Activated naive CD8-positive, alpha-beta T cell treated with anti-CD3 and anti-CD28 coated beads, Interleukin-2, amount 10 ng/mL, durations not matched to agents 7 days and 5 days (primary cell): ENCODE measurements around the gene SKA3. TPM values are rescaled to one million over a fixed set of nuclear protein-coding genes. Genes with fewer than 3 reads are reported as not detected.
"Not testable (repeated sequence)": the region's sequence is repeated elsewhere in the genome, so short reads cannot be mapped to it uniquely, and the experiment has no call there.

Source experiments
- ATAC-seq: fragments of 150-1000 bp; cut with Tn5 transposase; one replicate; pipeline ENCODE4 v1.10.0; 2021; ENCODE audit warnings: low read depth, moderate library complexity
- POLR2A ChIA-PET: fragments of 350-600 bp; sonication (Branson Sonifier 250); formaldehyde crosslinking; loops from one replicate; lab custom pipeline; 2021; ENCODE audit warnings: antibody characterized with exemption; lab: Charles Lee
- DNase-seq: peaks from one replicate; pipeline ENCODE4 v3.0.0; 2021
- H3K27ac Mint-ChIP-seq: one replicate; pipeline ENCODE4 v1.8.0; 2022; ENCODE audit warnings: mild to moderate bottlenecking, mixed read lengths
- H3K27me3 Mint-ChIP-seq: one replicate; pipeline ENCODE4 v1.8.0; 2022; ENCODE audit warnings: mild to moderate bottlenecking, moderate library complexity, mixed read lengths
- H3K36me3 Mint-ChIP-seq: one replicate; pipeline ENCODE4 v1.8.0; 2021; ENCODE audit warnings: mild to moderate bottlenecking, mixed read lengths
- H3K4me1 Mint-ChIP-seq: one replicate; pipeline ENCODE4 v1.8.0; 2021; ENCODE audit warnings: mixed read lengths
- H3K4me3 Mint-ChIP-seq: one replicate; pipeline ENCODE4 v1.8.0; 2022; ENCODE audit warnings: mild to moderate bottlenecking, moderate library complexity, mixed read lengths
- H3K9me3 Mint-ChIP-seq: one replicate; pipeline ENCODE4 v1.8.0; 2021; ENCODE audit warnings: mixed read lengths
- total RNA-seq, 2 experiments: library from RNA; stranded (reverse); gene quantifications; one replicate each; pipeline ENCODE4 v1.2.3, GENCODE V29; 2021

The SKA3 gene
- 10 to 100 TPM; 26.1 to 30.9 TPM for total RNA-seq

GRCh38 chr13:21176215-21176981 is at the start of gene SKA3, which contains the start of gene MRPL57:
SKA3 (minus strand) TSS chr13:21176552; CDS start chr13:21176477, 75 bp downstream.
MRPL57 (plus strand) TSS chr13:21176658; CDS start chr13:21176917, 259 bp downstream.
- Mint-ChIP-seq H3K9me3 (no peaks in the 10 kb centered on the region), H3K36me3 (peaks cover 8% of the 10 kb centered on the region), H3K4me3 (peak within 1 kb of the TSS; percentile 92), H3K27me3 (no peaks in the 10 kb centered on the region), H3K27ac (peak within 1 kb of the TSS; percentile 96), H3K4me1 (peaks cover 22% of the 10 kb centered on the region)
- POLR2A ChIA-PET = interaction anchor here (0.5 to 2.9 kb wide), 24 partner anchors 10 to 1314 kb away, joined by 3 to 36 read pairs (median 4); partner anchors contain the start of genes LATS2, MICU2 and ZDHHC20
- ATAC-seq = peak; percentile 97
- peak; percentile 98 for DNase-seq

- no peak overlapping the region for H3K27ac Mint-ChIP-seq
- no peaks in the 10 kb centered on the region for H3K4me1 Mint-ChIP-seq
- H3K9me3 Mint-ChIP-seq = peaks cover 13% of the 10 kb centered on the region
- POLR2A ChIA-PET = no interaction called here
- no peak overlapping the region for H3K4me3 Mint-ChIP-seq
- peaks cover 9% of the 10 kb centered on the region for H3K36me3 Mint-ChIP-seq
- DNase-seq = no peak
- no peak for ATAC-seq
- H3K27me3 Mint-ChIP-seq = peaks cover 36% of the 10 kb centered on the region
Observed at GRCh38 chr13:21225082-21225481, 48.7 kb upstream of the SKA3 start.

GRCh38 chr13:21221268-21221667 is 44.9 kb upstream of the SKA3 start:
- Mint-ChIP-seq H3K36me3 (peaks cover 9% of the 10 kb centered on the region), H3K9me3 (peaks cover 13% of the 10 kb centered on the region), H3K4me1 (peaks cover 19% of the 10 kb centered on the region), H3K27ac (no peak overlapping the region), H3K4me3 (no peak overlapping the region), H3K27me3 (peaks cover 34% of the 10 kb centered on the region)
- DNase-seq (no peak), ATAC-seq (no peak)
- POLR2A ChIA-PET = no interaction called here

- Mint-ChIP-seq H3K4me3 (peak overlapping the region; percentile 53), H3K27me3 (peaks cover 45% of the 10 kb centered on the region), H3K9me3 (peaks cover 15% of the 10 kb centered on the region), H3K4me1 (peaks cover 19% of the 10 kb centered on the region)
- not testable (repeated sequence) for H3K36me3 Mint-ChIP-seq, H3K27ac Mint-ChIP-seq, ATAC-seq, DNase-seq
- POLR2A ChIA-PET = interaction anchor here (1.3 to 3.7 kb wide), 2 partner anchors 43 to 384 kb away, joined by 3 to 36 read pairs; partner anchors contain the start of genes MICU2, MRPL57 and SKA3
Observed at GRCh38 chr13:21219716-21220115, 43.4 kb upstream of the SKA3 start.

DNA sequence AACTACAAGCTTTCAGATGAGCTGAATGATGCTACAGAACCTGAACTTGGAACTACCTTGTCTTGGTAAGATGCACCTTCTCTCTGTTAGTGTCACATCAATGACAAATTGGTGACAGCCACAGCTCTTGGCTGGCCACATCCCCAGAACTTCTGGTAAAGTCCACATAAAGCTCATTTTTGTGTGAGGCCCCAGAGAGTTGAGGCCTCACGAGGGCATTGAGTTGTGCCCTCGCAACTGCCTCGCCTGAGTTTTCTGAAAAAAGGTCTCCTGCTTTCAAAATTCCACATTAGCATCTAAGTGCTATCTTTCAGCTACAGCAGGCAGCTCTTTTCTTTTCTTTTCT is 42.7 kb upstream of the SKA3 start:
- H3K27me3 Mint-ChIP-seq = peaks cover 45% of the 10 kb centered on the region
- H3K9me3 Mint-ChIP-seq = peaks cover 15% of the 10 kb centered on the region
- peaks cover 9% of the 10 kb centered on the region for H3K36me3 Mint-ChIP-seq
- peak overlapping the region; percentile 84 for H3K27ac Mint-ChIP-seq
- no peak for ATAC-seq
- POLR2A ChIA-PET = interaction anchor here (0.6 to 3.7 kb wide), 7 partner anchors 11 to 411 kb away, joined by 3 to 36 read pairs (median 4); partner anchors contain the start of genes MICU2, MRPL57 and SKA3
- H3K4me3 Mint-ChIP-seq = peak overlapping the region; percentile 53
- peak; percentile 38 for DNase-seq
- peaks cover 19% of the 10 kb centered on the region for H3K4me1 Mint-ChIP-seq

- Mint-ChIP-seq H3K27me3 (peaks cover 48% of the 10 kb centered on the region), H3K4me1 (peaks cover 19% of the 10 kb centered on the region), H3K4me3 (peak overlapping the region; percentile 53), H3K36me3 (peaks cover 9% of the 10 kb centered on the region), H3K27ac (peak overlapping the region; percentile 84), H3K9me3 (peaks cover 15% of the 10 kb centered on the region)
- POLR2A ChIA-PET = interaction anchor here (0.6 to 3.7 kb wide), 8 partner anchors 12 to 651 kb away, joined by 3 to 36 read pairs (median 4); partner anchors contain the start of genes MICU2, MRPL57 and SKA3
- ATAC-seq = peak; percentile 85
- DNase-seq = no peak
Observed at GRCh38 chr13:21218351-21219035, 42.1 kb upstream of the SKA3 start.

DNA sequence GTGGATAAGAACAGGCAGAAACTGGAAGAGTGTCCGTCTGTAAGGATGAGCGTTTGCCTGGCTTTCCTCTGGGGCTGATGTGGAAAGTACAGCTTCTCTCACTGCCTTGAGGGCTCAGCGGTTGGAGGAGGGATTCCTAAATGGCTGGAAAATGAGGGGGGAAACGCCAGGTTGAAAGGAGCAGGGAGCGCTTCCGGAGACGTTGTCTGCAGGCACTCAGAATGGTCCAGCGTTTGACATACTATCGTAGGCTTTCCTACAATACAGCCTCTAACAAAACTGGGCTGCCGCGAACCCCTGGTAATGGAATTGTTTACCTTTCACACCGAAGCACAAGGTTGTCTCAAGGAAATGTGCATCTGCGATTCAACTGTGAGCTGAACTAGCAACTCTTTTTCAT is 40.0 kb upstream of the SKA3 start:
- ATAC-seq (no peak), DNase-seq (no peak)
- Mint-ChIP-seq H3K36me3 (peaks cover 3% of the 10 kb centered on the region), H3K27ac (no peak overlapping the region), H3K4me3 (no peak overlapping the region), H3K4me1 (peaks cover 19% of the 10 kb centered on the region), H3K9me3 (peaks cover 15% of the 10 kb centered on the region), H3K27me3 (peaks cover 55% of the 10 kb centered on the region)
- POLR2A ChIA-PET = no interaction called here

DNA sequence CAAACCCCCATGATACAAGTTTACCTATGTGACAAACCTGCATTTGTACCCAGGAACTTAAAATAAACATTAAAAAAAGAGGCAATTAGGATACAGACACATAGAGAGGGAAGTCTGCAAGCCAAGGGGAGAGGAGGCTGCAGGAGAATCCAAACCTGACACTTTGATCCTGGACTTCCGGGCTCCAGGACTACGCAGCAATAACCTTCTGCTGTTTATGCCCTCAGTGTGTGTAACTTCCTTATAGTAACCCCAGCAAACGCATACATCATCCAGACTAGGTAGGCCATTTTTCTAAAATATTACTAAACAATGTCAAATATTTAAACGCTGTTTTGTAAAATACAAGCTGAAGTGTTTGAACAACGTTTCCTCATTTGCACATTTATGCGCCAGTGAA is 39.1 kb upstream of the SKA3 start:
- ATAC-seq, H3K27ac Mint-ChIP-seq, DNase-seq, H3K4me3 Mint-ChIP-seq, POLR2A ChIA-PET, H3K36me3 Mint-ChIP-seq: not testable (repeated sequence)
- H3K9me3 Mint-ChIP-seq = peaks cover 13% of the 10 kb centered on the region
- H3K4me1 Mint-ChIP-seq = peaks cover 19% of the 10 kb centered on the region
- peaks cover 51% of the 10 kb centered on the region for H3K27me3 Mint-ChIP-seq

DNA sequence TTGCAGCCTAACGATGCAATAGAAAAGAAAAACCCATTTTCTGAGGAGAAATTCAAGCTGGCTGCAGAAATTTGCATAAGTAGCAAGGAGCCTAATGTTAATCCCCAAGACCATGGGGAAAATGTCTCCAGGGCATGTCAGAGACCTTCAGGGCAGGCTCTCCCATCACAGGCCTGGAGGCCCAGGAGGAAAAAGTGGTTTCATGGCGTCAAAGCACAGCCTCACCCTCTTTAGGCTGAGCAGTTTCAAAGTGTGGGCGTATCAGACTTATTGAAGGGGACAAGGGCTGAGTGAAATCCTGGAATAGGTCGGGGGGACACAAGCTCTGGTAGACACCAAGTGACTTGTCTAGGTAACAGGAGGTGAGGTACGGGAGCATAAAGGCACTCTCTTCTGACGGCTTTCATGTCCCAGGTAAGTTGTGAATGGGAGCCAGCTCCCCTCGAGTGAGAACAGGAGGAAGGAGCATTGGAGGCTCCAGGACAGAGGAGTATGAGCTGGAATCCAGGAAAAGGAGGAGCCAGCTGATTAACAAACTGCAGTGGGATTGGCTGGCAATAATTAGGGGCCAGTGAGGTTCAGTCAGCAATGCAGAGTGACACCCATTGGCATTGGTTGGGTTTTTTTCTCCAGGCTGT is 35.9 kb upstream of the SKA3 start:
- Mint-ChIP-seq H3K9me3 (peaks cover 12% of the 10 kb centered on the region), H3K4me3 (no peak overlapping the region), H3K27ac (no peak overlapping the region), H3K27me3 (peaks cover 55% of the 10 kb centered on the region), H3K36me3 (no peaks in the 10 kb centered on the region), H3K4me1 (no peaks in the 10 kb centered on the region)
- POLR2A ChIA-PET = no interaction called here
- DNase-seq (no peak), ATAC-seq (no peak)

DNA sequence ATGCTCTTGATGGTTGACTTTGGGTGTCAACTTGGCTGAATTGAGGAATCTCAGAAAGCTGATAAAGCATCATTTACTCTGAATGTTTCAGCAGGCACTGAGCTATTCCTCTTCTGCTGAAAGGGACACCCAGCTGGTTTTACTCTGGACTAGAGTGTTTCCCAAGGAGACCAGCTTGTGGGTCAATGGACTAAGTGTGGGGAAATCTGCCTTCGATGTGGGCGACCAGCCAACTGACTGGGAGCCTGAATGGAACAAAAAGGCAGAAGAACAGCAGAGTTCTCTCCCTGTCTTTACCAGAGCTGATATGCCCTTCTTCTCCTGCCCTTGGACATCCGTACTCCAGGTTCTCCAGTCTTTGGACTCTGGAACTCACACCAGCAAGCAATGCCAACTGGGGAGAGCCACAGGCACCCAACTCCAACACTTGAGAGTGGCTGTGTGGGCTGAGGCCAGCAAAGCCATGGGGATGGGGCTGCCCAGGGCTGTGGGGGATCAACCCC is 32.4 kb upstream of the SKA3 start:
- ATAC-seq (no peak), DNase-seq (no peak)
- Mint-ChIP-seq H3K9me3 (peaks cover 11% of the 10 kb centered on the region), H3K4me3 (no peak overlapping the region), H3K27me3 (peaks cover 28% of the 10 kb centered on the region), H3K4me1 (no peaks in the 10 kb centered on the region), H3K27ac (no peak overlapping the region), H3K36me3 (no peaks in the 10 kb centered on the region)
- POLR2A ChIA-PET = no interaction called here

GRCh38 chr13:21202767-21203531 is 26.6 kb upstream of the SKA3 start:
- H3K36me3 Mint-ChIP-seq = peaks cover 7% of the 10 kb centered on the region
- no peak overlapping the region for H3K4me3 Mint-ChIP-seq
- DNase-seq (no peak), ATAC-seq (no peak)
- H3K27me3 Mint-ChIP-seq = peaks cover 8% of the 10 kb centered on the region
- H3K27ac Mint-ChIP-seq = no peak overlapping the region
- POLR2A ChIA-PET = no interaction called here
- H3K4me1 Mint-ChIP-seq = no peaks in the 10 kb centered on the region
- peaks cover 12% of the 10 kb centered on the region for H3K9me3 Mint-ChIP-seq

DNA sequence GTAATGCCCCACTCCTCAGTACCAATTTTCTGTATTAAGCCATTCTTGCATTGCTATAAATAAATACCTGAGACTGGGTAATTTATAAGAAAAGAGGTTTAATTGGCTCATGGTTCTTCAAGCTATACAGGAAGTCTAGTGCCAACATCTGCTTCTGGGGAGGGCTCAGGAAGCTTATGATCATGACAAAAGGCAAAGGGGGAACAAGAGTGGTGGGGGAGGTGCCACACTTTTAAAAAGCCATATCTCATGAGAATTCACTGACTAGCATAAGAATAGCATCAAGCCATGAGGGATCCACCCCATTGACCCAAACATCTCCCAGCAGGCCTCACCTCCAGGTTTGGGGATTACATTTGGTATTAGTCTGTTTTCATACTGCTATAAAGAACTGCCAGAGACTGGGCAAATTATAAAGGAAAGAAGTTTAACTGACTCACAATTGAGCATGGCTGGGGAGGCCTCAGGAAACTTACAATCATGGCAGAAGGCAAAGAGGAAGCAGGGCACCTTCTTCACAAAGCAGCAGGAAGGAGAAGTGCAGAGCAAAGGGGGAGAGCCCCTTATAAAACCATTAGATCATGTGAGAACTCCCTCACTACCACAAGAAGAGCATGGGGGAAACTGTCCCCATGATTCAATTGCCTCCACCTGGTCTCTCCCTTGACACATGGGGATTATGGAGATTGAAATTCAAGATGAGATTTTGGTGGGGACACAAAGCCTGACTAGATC is 25.3 kb upstream of the SKA3 start:
- H3K36me3 Mint-ChIP-seq, POLR2A ChIA-PET, DNase-seq, ATAC-seq, H3K4me1 Mint-ChIP-seq, H3K4me3 Mint-ChIP-seq, H3K27ac Mint-ChIP-seq: not testable (repeated sequence)
- peaks cover 14% of the 10 kb centered on the region for H3K27me3 Mint-ChIP-seq
- H3K9me3 Mint-ChIP-seq = peaks cover 12% of the 10 kb centered on the region
